ENCODE results near the gene YJEFN3. TPM values are rescaled to one million over a fixed set of nuclear protein-coding genes. Genes with fewer than 3 reads are reported as not detected.
A peak's percentile ranks its signal among the peaks of the same experiment; 100 is the strongest.

The YJEFN3 gene
- total and polyA plus RNA-seq, 10 donors: 1.3 to 22.7 (median 3.9) TPM

GRCh38 chr19:19487077-19487949, 41.4 kb upstream of the YJEFN3 start:
- peaks cover 0 to 55% (median 9%) of the 10 kb centered on the region in 6 donors for H3K36me3 ChIP-seq
- H3K9me3 ChIP-seq: no peaks in the 10 kb centered on the region
- H3K4me1 ChIP-seq: peaks cover 56 to 96% (median 73%) of the 10 kb centered on the region in 6 donors
- no peaks in the 10 kb centered on the region for H3K27me3 ChIP-seq (replicated peaks in 1 of 7)
- no peak overlapping the region for H3K4me3 ChIP-seq
- intact Hi-C loops (cut with DNase I; ENCODE audit: low total_unique reads): loop anchor here (10.0 kb wide), 1 partner anchor 83 kb away; the partner anchor contains the start of gene GATAD2A
- peak overlapping the region; percentile 76 to 88 (median 84) for H3K27ac ChIP-seq
- TF ChIP-seq POLR2A (IDR thresholded peaks at IDR 0.05): no peak
- no peak for TF ChIP-seq CTCF (IDR thresholded peaks at IDR 0.05 in 8 of 11, conservative IDR thresholded peaks at IDR 0.05 in 3 of 11)
- no peak for TF ChIP-seq POLR2AphosphoS5 (IDR thresholded peaks at IDR 0.05)
- peak; percentile 61 for DNase-seq
- 80 to 83% (median 81%) methylated on average over 4 to 9 of the region's 9 CpGs for WGBS, 5 donors

GRCh38 chr19:19487950-19488874, 40.5 kb upstream of the YJEFN3 start:
- peak overlapping the region in 2 of 8 donors; percentile 15 to 50 for H3K4me3 ChIP-seq
- intact Hi-C loops (cut with DNase I; ENCODE audit: low total_unique reads): loop anchor here (10.0 kb wide), 1 partner anchor 83 kb away; the partner anchor contains the start of gene GATAD2A

GRCh38 chr19:19488875-19489690, 39.6 kb upstream of the YJEFN3 start:
- Histone ChIP-seq H3K9me3 (no peaks in the 10 kb centered on the region), H3K4me3 (peak overlapping the region in 3 of 8 donors; percentile 15 to 50 (median 20)), H3K27ac (peak overlapping the region; percentile 76 to 88 (median 84)), H3K36me3 (peaks cover 0 to 55% (median 19%) of the 10 kb centered on the region in 6 donors), H3K4me1 (peaks cover 56 to 90% (median 69%) of the 10 kb centered on the region in 6 donors), H3K27me3 (replicated peaks in 1 of 7) (no peaks in the 10 kb centered on the region)
- peak; percentile 94 for DNase-seq
- 26 to 31% (median 29%) methylated on average over 13 to 14 of the region's 14 CpGs for WGBS, 5 donors
- intact Hi-C loops (cut with DNase I; ENCODE audit: low total_unique reads): loop anchor here (10.0 kb wide), 1 partner anchor 84 kb away; the partner anchor contains the start of gene GATAD2A
- TF ChIP-seq CTCF (IDR thresholded peaks at IDR 0.05 in 8 of 11, conservative IDR thresholded peaks at IDR 0.05 in 3 of 11) (peak in 3 of 11 experiments; percentile 10 to 21 (median 11)), POLR2AphosphoS5 (IDR thresholded peaks at IDR 0.05) (peak; percentile 58 to 79 (median 69)), POLR2A (IDR thresholded peaks at IDR 0.05) (no peak)

More at GRCh38 chr19:19487950-19488874, 40.5 kb upstream of the YJEFN3 start:
- Histone ChIP-seq H3K27me3 (replicated peaks in 1 of 7) (no peaks in the 10 kb centered on the region), H3K27ac (peak overlapping the region; percentile 76 to 88 (median 84)), H3K9me3 (no peaks in the 10 kb centered on the region), H3K4me1 (peaks cover 56 to 90% (median 69%) of the 10 kb centered on the region in 6 donors), H3K36me3 (peaks cover 0 to 55% (median 15%) of the 10 kb centered on the region in 6 donors)
- DNase-seq: no peak
- WGBS, 5 donors: 61 to 72% (median 66%) methylated on average over 20 of the region's 20 CpGs
- peak in 1 of 3 donors; percentile 2 for TF ChIP-seq POLR2AphosphoS5 (IDR thresholded peaks at IDR 0.05)
- no peak for TF ChIP-seq POLR2A (IDR thresholded peaks at IDR 0.05)
